GM21825 (cell line): Measurements from ENCODE around the gene NUP160.

Experiments
- ATAC-seq: cut with Tn5 transposase; IDR thresholded peaks from one replicate; pipeline ENCODE4 v1.9.1; 2021; ENCODE audit warnings: mild to moderate bottlenecking, moderate library complexity; ENCODE audit not compliant: unreplicated experiment

The NUP160 gene

DNA sequence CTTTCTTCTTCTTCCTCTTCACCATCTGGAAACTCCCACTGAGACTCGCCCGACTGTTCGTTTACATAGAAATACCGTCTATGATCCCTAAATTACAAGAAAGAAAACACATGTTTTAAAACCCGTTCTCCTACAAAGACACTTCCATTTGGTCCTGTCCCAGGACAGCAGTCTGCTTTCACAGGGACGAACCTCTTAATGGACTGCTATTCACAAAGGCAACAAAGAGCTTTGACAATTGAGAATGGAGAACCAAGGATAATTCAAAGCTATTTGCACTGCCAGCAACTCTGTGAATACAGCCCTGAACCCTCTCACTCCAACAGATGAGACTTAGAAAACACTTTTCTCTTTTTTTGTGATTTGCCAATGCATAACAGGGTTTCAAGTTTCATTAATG, 116.7 kb downstream of the NUP160 start:
- no peak for ATAC-seq
